ENCODE measurements around the gene XYLT2.
"Not testable (repeated sequence)": the region's sequence is repeated elsewhere in the genome, so short reads cannot be mapped to it uniquely, and the experiment has no call there.

The XYLT2 gene

GRCh38 chr17:50310455-50311111 is 35.3 kb upstream of the XYLT2 start:
- H3K36me3 ChIP-seq (ENCODE audit: insufficient read depth, low read length), result no peaks in the 10 kb centered on the region
- H3K27me3 ChIP-seq (ENCODE audit: control insufficient read depth, insufficient read depth, low read length), result peaks cover 41% of the 10 kb centered on the region
- no peak overlapping the region for H3K9ac ChIP-seq (ENCODE audit: low read depth, low read length)
- H3K4me3 ChIP-seq (ENCODE audit: low read length), result no peak overlapping the region
- no peak overlapping the region for H3K4me2 ChIP-seq (ENCODE audit: low read length)
- H3K4me1 ChIP-seq (ENCODE audit: control insufficient read depth, insufficient read depth, low read length), result peaks cover 4% of the 10 kb centered on the region
- H3K9me3 ChIP-seq (replicated peaks; ENCODE audit: low read length), result no peaks in the 10 kb centered on the region

DNA sequence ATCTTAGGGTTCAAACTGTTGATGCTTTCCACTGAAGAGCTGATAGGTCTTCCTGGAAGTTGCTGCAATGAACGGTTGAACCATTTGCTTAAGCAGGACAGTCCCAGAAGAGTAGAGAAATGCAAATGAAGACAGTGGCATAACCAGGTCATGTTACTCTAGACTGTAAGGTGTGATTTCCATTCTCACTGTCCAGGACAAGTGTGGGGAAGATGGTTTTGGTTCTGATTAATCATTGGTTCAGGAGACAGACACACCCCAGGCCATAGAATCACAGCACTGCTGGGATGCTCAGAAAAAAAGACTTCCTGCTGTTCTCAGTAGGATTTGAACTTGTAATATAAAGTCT is 34.8 kb upstream of the XYLT2 start:
- H3K4me3 ChIP-seq (ENCODE audit: low read length), result no peak overlapping the region
- peaks cover 45% of the 10 kb centered on the region for H3K27me3 ChIP-seq (ENCODE audit: control insufficient read depth, insufficient read depth, low read length)
- H3K9me3 ChIP-seq (replicated peaks; ENCODE audit: low read length), result no peaks in the 10 kb centered on the region
- no peak overlapping the region for H3K9ac ChIP-seq (ENCODE audit: low read depth, low read length)
- peaks cover 4% of the 10 kb centered on the region for H3K4me1 ChIP-seq (ENCODE audit: control insufficient read depth, insufficient read depth, low read length)
- no peaks in the 10 kb centered on the region for H3K36me3 ChIP-seq (ENCODE audit: insufficient read depth, low read length)
- H3K4me2 ChIP-seq (ENCODE audit: low read length), result no peak overlapping the region

GRCh38 chr17:50311483-50311882 is 34.4 kb upstream of the XYLT2 start:
- Histone ChIP-seq H3K4me2 (ENCODE audit: low read length) (no peak overlapping the region), H3K9me3 (replicated peaks; ENCODE audit: low read length) (no peaks in the 10 kb centered on the region), H3K4me3 (ENCODE audit: low read length) (no peak overlapping the region), H3K9ac (ENCODE audit: low read depth, low read length) (no peak overlapping the region), H3K4me1 (ENCODE audit: control insufficient read depth, insufficient read depth, low read length) (peaks cover 4% of the 10 kb centered on the region), H3K36me3 (ENCODE audit: insufficient read depth, low read length) (no peaks in the 10 kb centered on the region), H3K27me3 (ENCODE audit: control insufficient read depth, insufficient read depth, low read length) (peaks cover 46% of the 10 kb centered on the region)

GRCh38 chr17:50312308-50312707 is 33.6 kb upstream of the XYLT2 start:
- H3K27me3 ChIP-seq (ENCODE audit: control insufficient read depth, insufficient read depth, low read length), result peaks cover 50% of the 10 kb centered on the region
- no peaks in the 10 kb centered on the region for H3K9me3 ChIP-seq (replicated peaks; ENCODE audit: low read length)
- peaks cover 4% of the 10 kb centered on the region for H3K4me1 ChIP-seq (ENCODE audit: control insufficient read depth, insufficient read depth, low read length)
- no peaks in the 10 kb centered on the region for H3K36me3 ChIP-seq (ENCODE audit: insufficient read depth, low read length)
- H3K4me2 ChIP-seq (ENCODE audit: low read length), result no peak overlapping the region
- H3K4me3 ChIP-seq (ENCODE audit: low read length), result no peak overlapping the region
- H3K9ac ChIP-seq (ENCODE audit: low read depth, low read length), result no peak overlapping the region

DNA sequence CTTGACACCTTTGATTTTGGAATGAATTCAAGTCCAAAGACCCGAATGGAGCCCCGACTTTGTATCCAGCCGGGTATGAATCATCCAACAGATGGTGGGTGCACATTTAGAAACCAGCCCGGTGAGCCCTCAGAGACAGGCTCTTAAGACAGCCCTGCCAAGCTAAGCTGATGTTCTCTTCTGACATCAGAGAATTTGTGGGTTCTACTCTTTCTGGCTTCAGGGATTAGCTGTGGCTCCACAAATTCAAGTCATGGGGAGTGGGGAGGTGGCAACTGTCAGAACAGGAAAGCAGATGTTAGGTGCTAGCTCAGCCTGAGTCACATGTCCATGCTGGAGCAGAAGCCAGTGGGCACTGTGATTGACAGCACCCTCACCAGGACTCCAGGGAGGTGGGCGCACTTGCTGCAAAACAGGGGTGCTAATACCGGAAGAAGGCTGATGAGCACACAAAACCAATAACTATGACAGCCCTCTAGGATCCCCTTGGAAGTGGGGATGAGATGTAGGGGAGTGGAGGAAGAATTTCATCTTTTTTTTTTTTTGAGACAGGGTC is 31.4 kb upstream of the XYLT2 start:
- Histone ChIP-seq H3K4me2 (ENCODE audit: low read length) (no peak overlapping the region), H3K9ac (ENCODE audit: low read depth, low read length) (no peak overlapping the region), H3K27me3 (ENCODE audit: control insufficient read depth, insufficient read depth, low read length) (peaks cover 50% of the 10 kb centered on the region), H3K4me3 (ENCODE audit: low read length) (no peak overlapping the region), H3K9me3 (replicated peaks; ENCODE audit: low read length) (no peaks in the 10 kb centered on the region), H3K4me1 (ENCODE audit: control insufficient read depth, insufficient read depth, low read length) (peaks cover 5% of the 10 kb centered on the region), H3K36me3 (ENCODE audit: insufficient read depth, low read length) (no peaks in the 10 kb centered on the region)

DNA sequence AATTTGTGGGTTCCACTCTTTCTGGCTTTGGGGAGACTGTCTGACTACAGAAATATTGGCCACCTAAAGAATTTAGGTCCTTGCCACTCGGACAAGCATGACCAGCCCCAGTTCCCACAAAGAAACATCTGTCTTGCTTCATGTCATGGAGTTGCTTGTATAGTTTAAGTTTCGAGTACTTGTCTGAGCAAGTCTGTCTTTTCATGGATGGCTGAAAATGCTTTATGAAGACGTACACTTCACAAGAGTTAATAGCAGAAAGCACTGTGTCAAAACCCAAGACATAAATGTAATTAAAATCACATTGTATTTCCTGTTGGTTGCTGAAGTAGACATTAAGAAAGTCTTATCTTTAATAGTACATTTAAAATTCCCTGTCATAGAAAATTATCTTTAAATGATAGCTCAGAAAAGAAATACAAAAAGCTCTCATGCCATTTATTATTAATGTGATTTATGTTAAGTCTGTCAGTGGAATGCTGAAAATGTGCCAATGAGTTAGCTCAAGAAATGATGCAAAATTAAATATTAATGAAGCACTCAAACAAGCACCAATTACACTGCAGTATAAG is 29.8 kb upstream of the XYLT2 start:
- H3K36me3 ChIP-seq (ENCODE audit: insufficient read depth, low read length), result no peaks in the 10 kb centered on the region
- no peaks in the 10 kb centered on the region for H3K9me3 ChIP-seq (replicated peaks; ENCODE audit: low read length)
- H3K4me3 ChIP-seq (ENCODE audit: low read length), result no peak overlapping the region
- H3K9ac ChIP-seq (ENCODE audit: low read depth, low read length), result no peak overlapping the region
- H3K27me3 ChIP-seq (ENCODE audit: control insufficient read depth, insufficient read depth, low read length), result peaks cover 45% of the 10 kb centered on the region
- no peak overlapping the region for H3K4me2 ChIP-seq (ENCODE audit: low read length)
- peaks cover 7% of the 10 kb centered on the region for H3K4me1 ChIP-seq (ENCODE audit: control insufficient read depth, insufficient read depth, low read length)

GRCh38 chr17:50316660-50317059 is 29.3 kb upstream of the XYLT2 start:
- not testable (repeated sequence) for H3K4me3 ChIP-seq (ENCODE audit: low read length); H3K9me3 ChIP-seq (replicated peaks; ENCODE audit: low read length); H3K9ac ChIP-seq (ENCODE audit: low read depth, low read length); H3K4me1 ChIP-seq (ENCODE audit: control insufficient read depth, insufficient read depth, low read length); H3K4me2 ChIP-seq (ENCODE audit: low read length); H3K36me3 ChIP-seq (ENCODE audit: insufficient read depth, low read length)
- peaks cover 40% of the 10 kb centered on the region for H3K27me3 ChIP-seq (ENCODE audit: control insufficient read depth, insufficient read depth, low read length)

DNA sequence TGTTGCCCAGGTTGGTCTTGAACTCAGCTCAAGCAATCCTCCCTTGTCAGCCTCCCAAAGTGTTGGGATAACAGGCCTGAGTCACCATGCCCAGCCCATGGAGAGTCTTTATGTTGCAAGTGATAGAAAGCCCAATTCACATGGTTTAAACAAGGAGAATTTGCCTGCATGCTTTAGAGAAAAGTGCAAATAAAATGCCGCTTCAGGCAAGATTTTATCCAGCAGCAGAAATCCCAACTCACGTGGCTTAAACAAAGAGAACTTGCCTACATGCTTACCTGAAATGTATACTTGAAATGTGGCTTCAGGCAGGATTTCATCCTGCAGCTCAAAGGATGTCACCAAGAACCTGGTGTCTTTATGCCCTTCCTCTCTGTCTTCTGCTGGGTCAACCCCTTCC is 28.8 kb upstream of the XYLT2 start:
- Histone ChIP-seq H3K4me3 (ENCODE audit: low read length) (no peak overlapping the region), H3K27me3 (ENCODE audit: control insufficient read depth, insufficient read depth, low read length) (peaks cover 36% of the 10 kb centered on the region), H3K9ac (ENCODE audit: low read depth, low read length) (no peak overlapping the region), H3K36me3 (ENCODE audit: insufficient read depth, low read length) (no peaks in the 10 kb centered on the region), H3K9me3 (replicated peaks; ENCODE audit: low read length) (no peaks in the 10 kb centered on the region), H3K4me1 (ENCODE audit: control insufficient read depth, insufficient read depth, low read length) (peaks cover 7% of the 10 kb centered on the region), H3K4me2 (ENCODE audit: low read length) (no peak overlapping the region)

DNA sequence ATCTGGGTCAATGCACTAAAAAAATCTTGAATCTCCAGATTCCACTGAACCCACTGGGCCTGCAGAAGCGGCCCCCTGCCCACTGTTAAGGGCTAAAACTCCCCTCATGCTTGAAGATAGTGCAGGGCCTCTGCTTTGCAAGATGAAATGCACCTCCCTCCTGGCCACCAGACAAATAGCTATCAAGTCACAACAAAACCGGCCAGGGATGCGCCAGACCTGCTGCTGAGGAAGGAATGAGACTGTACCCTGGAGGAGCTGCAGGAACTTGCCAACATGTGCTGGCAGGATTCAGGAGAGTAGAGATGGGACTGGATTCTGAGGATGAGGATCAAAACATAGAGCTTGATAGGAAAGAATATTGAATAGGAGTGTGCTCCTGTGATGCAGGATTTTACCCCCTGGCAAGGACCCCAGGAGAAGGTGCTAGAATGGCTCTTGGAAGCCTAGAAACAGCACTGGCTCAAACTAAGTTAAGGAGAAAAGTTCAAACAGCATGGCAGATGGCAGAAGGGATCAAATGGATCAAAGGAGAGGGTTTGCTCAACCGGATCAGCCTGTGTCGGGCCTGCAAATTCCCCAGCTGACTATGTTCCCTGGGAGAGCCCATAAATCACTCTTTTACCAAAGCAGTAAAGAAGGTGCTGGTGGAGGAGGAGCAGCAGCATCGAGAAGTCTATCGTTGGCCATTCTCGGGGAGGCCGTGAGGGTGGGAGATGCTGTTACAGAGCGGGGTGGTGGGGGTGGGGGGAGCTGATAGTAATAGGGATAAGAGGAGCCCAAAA is 27.2 kb upstream of the XYLT2 start:
- Histone ChIP-seq H3K9me3 (replicated peaks; ENCODE audit: low read length) (no peaks in the 10 kb centered on the region), H3K4me3 (ENCODE audit: low read length) (no peak overlapping the region), H3K27me3 (ENCODE audit: control insufficient read depth, insufficient read depth, low read length) (peaks cover 21% of the 10 kb centered on the region), H3K9ac (ENCODE audit: low read depth, low read length) (no peak overlapping the region), H3K4me1 (ENCODE audit: control insufficient read depth, insufficient read depth, low read length) (peaks cover 7% of the 10 kb centered on the region), H3K36me3 (ENCODE audit: insufficient read depth, low read length) (no peaks in the 10 kb centered on the region), H3K4me2 (ENCODE audit: low read length) (no peak overlapping the region)

GRCh38 chr17:50319306-50320004 is 26.5 kb upstream of the XYLT2 start:
- Histone ChIP-seq H3K4me2 (ENCODE audit: low read length) (no peak overlapping the region), H3K4me3 (ENCODE audit: low read length) (no peak overlapping the region), H3K9me3 (replicated peaks; ENCODE audit: low read length) (no peaks in the 10 kb centered on the region), H3K4me1 (ENCODE audit: control insufficient read depth, insufficient read depth, low read length) (peaks cover 5% of the 10 kb centered on the region), H3K9ac (ENCODE audit: low read depth, low read length) (no peak overlapping the region), H3K27me3 (ENCODE audit: control insufficient read depth, insufficient read depth, low read length) (peaks cover 14% of the 10 kb centered on the region), H3K36me3 (ENCODE audit: insufficient read depth, low read length) (no peaks in the 10 kb centered on the region)

DNA sequence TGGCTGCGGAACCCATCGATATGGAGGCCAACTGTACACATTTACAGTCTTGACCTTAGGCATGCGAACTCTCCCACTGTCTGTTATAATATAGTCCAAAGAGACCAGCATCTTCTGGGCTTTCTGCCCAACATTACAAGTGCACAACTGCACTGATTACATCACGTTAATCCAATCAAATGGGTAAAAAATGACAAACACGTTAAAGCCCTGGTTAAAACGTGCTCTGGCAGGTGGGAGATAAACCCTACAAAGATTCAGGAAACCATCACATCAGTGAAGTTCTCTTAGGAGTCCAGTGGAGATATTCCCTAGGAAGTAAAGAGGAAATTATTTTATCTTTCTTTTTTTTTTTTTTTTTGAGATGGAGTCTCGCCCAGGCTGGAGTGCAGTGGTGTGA is 23.7 kb upstream of the XYLT2 start:
- Histone ChIP-seq H3K9ac (ENCODE audit: low read depth, low read length) (no peak overlapping the region), H3K27me3 (ENCODE audit: control insufficient read depth, insufficient read depth, low read length) (peaks cover under 1% of the 10 kb centered on the region), H3K9me3 (replicated peaks; ENCODE audit: low read length) (no peaks in the 10 kb centered on the region), H3K4me1 (ENCODE audit: control insufficient read depth, insufficient read depth, low read length) (peaks cover 3% of the 10 kb centered on the region), H3K4me3 (ENCODE audit: low read length) (no peak overlapping the region), H3K4me2 (ENCODE audit: low read length) (no peak overlapping the region), H3K36me3 (ENCODE audit: insufficient read depth, low read length) (no peaks in the 10 kb centered on the region)

Measured in skeletal muscle satellite cell (primary cell).